Activated T-helper 1 cell treated with anti-CD3 and anti-CD28 coated beads, Interleukin-2, amount 50 U/mL, for 16 hours (primary cell): ENCODE results near the gene MACROD2.

Source experiments
- DNase-seq, 2 donors: peaks; one replicate each; pipeline ENCODE4 v3.0.0-alpha.2; 2020; ENCODE audit warnings: low read depth in 1 of 2, low spot score in 1 of 2

MACROD2 gene

GRCh38 chr20:15675061-15675514, 1679.8 kb downstream of the MACROD2 start:
- no peak for DNase-seq

- DNase-seq, result no peak
Observed at GRCh38 chr20:15675813-15676484, 1680.6 kb downstream of the MACROD2 start.

GRCh38 chr20:15676815-15677214, 1681.5 kb downstream of the MACROD2 start:
- DNase-seq, result no peak

GRCh38 chr20:15682690-15683089, 1687.4 kb downstream of the MACROD2 start:
- DNase-seq, result no peak

- no peak for DNase-seq
Observed at GRCh38 chr20:15692570-15692969, 1697.3 kb downstream of the MACROD2 start.

GRCh38 chr20:15699431-15700146, 1704.3 kb downstream of the MACROD2 start:
- DNase-seq, result no peak

GRCh38 chr20:15700147-15700765, 1704.9 kb downstream of the MACROD2 start:
- DNase-seq, result no peak

- no peak for DNase-seq
Observed at GRCh38 chr20:15702161-15702560, 1706.8 kb downstream of the MACROD2 start.

GRCh38 chr20:15703171-15703911, 1708.0 kb downstream of the MACROD2 start:
- DNase-seq, result no peak

- DNase-seq, result no peak
Observed at GRCh38 chr20:15705975-15706374, 1710.7 kb downstream of the MACROD2 start.

- DNase-seq, result no peak
Observed at GRCh38 chr20:15706719-15707118, 1711.4 kb downstream of the MACROD2 start.

- DNase-seq, result no peak
Observed at GRCh38 chr20:15708984-15709598, 1713.8 kb downstream of the MACROD2 start.

- no peak for DNase-seq
Observed at GRCh38 chr20:15710636-15711035, 1715.3 kb downstream of the MACROD2 start.

GRCh38 chr20:15711177-15711576, 1715.9 kb downstream of the MACROD2 start:
- no peak for DNase-seq

- DNase-seq, result no peak
Observed at GRCh38 chr20:15716256-15716655, 1720.9 kb downstream of the MACROD2 start.

- DNase-seq, result no peak
Observed at GRCh38 chr20:15726416-15726815, 1731.1 kb downstream of the MACROD2 start.

GRCh38 chr20:15734052-15734451, 1738.7 kb downstream of the MACROD2 start:
- no peak for DNase-seq

GRCh38 chr20:15739035-15739434, 1743.7 kb downstream of the MACROD2 start:
- no peak for DNase-seq

GRCh38 chr20:15740046-15740775, 1744.9 kb downstream of the MACROD2 start:
- no peak for DNase-seq

GRCh38 chr20:15742087-15742486, 1746.8 kb downstream of the MACROD2 start:
- DNase-seq, result no peak
